Esophagus squamous epithelium (tissue), 5 donors: Measurements from ENCODE around the gene MAD2L1BP. TPM values are rescaled to one million over a fixed set of nuclear protein-coding genes. Genes with fewer than 3 reads are reported as not detected.

Experiments used
- DNase-seq: peaks from one replicate; lab custom pipeline; 2025; lab: John Stamatoyannopoulos, UW
- H3K27ac ChIP-seq, 4 donors: fragments of 200-600 bp; sonication (generic); one replicate each; pipeline ENCODE4 v1.5.1; 2016 to 2019; ENCODE audit warnings: mild to moderate bottlenecking in 1 of 4
- H3K27me3 ChIP-seq, 4 donors: fragments of 200-600 bp; sonication (generic); 1 replicate in 3 of 4; 2 replicates in 1 of 4; pipeline versions ENCODE4 v1.5.1 to v1.6.0; 2017 to 2021; ENCODE audit warnings: antibody characterized with exemption in 1 of 4
- H3K36me3 ChIP-seq, 3 donors: fragments of 200-600 bp; sonication (generic); one replicate each; pipeline ENCODE4 v1.5.1; 2016 to 2019
- H3K4me1 ChIP-seq, 3 donors: fragments of 200-600 bp; sonication (generic); one replicate each; pipeline ENCODE4 v1.5.1; 2017 to 2019
- H3K4me3 ChIP-seq, 4 donors: fragments of 200-600 bp; sonication (generic); 1 replicate in 3 of 4; 2 replicates in 1 of 4; pipeline ENCODE4 v1.5.1; 2016 to 2019; ENCODE audit warnings: mild to moderate bottlenecking in 2 of 4, moderate library complexity in 1 of 4
- H3K9me3 ChIP-seq, 3 donors: fragments of 200-600 bp; sonication (generic); one replicate each; pipeline ENCODE4 v1.5.1; 2016 to 2019
- CTCF ChIP-seq, 6 experiments: fragments of 450-650 bp in 4 of 6; fragments of 200-600 bp in 2 of 6; sonication (generic) in 2 of 6; IDR thresholded peaks; one replicate each; pipeline ENCODE4 v1.5.1; 2016 to 2019; ENCODE audit warnings: antibody characterized with exemption in 6 of 6, mild to moderate bottlenecking in 4 of 6, moderate library complexity in 4 of 6
- POLR2A ChIP-seq, 4 donors: fragments of 450-650 bp; IDR thresholded peaks; one replicate each; pipeline ENCODE4 v1.6.1; 2017; ENCODE audit warnings: antibody characterized with exemption in 4 of 4, mild to moderate bottlenecking in 4 of 4, moderate library complexity in 3 of 4
- WGBS, 2 donors: methylation state at CpG; one replicate each; pipeline ENCODE4 v1.1.5; 2018; 5-methylcytosine and 5-hydroxymethylcytosine counted together
- intact Hi-C: fragments of 100-400 bp; cut with DNase I; formaldehyde crosslinking; loops from one replicate; pipeline ENCODE4 v1.15.0; 2022
- total RNA-seq, 4 donors: library from RNA; depleted of rRNA; stranded (reverse); fragments of >200 nt; gene quantifications; one replicate each; pipeline ENCODE4 v1.1.0, GENCODE V29; 2016
- donor health status: DM: yes; HTN: yes; CAD: no.

MAD2L1BP gene
- total RNA-seq, 4 donors from 2014 or later: 14.4 to 31.9 (median 22.7) TPM

GRCh38 chr6:43678341-43678740, 42.7 kb downstream of the MAD2L1BP start:
- intact Hi-C loops: no loop called here
- no peak for DNase-seq
- no peak overlapping the region for H3K4me3 ChIP-seq
- no peak for TF ChIP-seq POLR2A (IDR thresholded peaks at IDR 0.05)
- no peak for TF ChIP-seq CTCF (IDR thresholded peaks at IDR 0.05)
- peaks cover 0 to 21% (median 0%) of the 10 kb centered on the region in 3 donors for H3K4me1 ChIP-seq
- peaks cover 28 to 100% (median 29%) of the 10 kb centered on the region in 3 donors for H3K36me3 ChIP-seq
- no peaks in the 10 kb centered on the region for H3K9me3 ChIP-seq
- H3K27me3 ChIP-seq: no peaks in the 10 kb centered on the region
- 91 to 92% methylated on average over 5 to 7 of the region's 7 CpGs for WGBS, 2 donors
- H3K27ac ChIP-seq: no peak overlapping the region

GRCh38 chr6:43679057-43679456, 43.4 kb downstream of the MAD2L1BP start:
- Histone ChIP-seq H3K27me3 (no peaks in the 10 kb centered on the region), H3K4me1 (peaks cover 0 to 21% (median 0%) of the 10 kb centered on the region in 3 donors), H3K27ac (no peak overlapping the region), H3K4me3 (no peak overlapping the region), H3K36me3 (peaks cover 21 to 100% (median 28%) of the 10 kb centered on the region in 3 donors), H3K9me3 (no peaks in the 10 kb centered on the region)
- no peak for DNase-seq
- TF ChIP-seq CTCF (IDR thresholded peaks at IDR 0.05): no peak
- 87 to 93% methylated on average over 6 of the region's 6 CpGs for WGBS, 2 donors
- intact Hi-C loops: no loop called here

- WGBS, 2 donors: 73 to 83% methylated on average over 8 of the region's 11 CpGs
Measured at GRCh38 chr6:43680308-43681200, 44.9 kb downstream of the MAD2L1BP start.

DNA sequence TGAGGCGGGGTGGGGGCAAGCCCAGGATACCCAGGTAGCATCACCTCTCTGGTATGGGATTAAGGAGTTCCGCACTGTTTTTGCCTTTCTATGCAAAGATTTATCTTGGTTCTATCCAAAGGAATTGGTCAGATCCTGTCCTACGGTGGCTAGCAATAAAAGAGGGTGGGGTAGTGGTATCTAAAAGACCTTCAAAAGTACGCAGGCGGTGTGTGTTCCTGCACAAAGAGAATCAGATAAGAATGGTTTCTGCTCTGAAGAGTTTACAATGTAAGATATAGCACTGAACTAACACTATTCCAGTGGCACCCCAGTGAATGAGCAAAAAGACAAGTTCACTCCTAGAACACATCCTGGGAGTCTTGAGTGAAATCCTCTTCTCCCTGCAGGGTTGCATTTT, 45.7 kb downstream of the MAD2L1BP start:
- Histone ChIP-seq H3K36me3 (peaks cover 14 to 89% (median 16%) of the 10 kb centered on the region in 3 donors), H3K27ac (no peak overlapping the region)
- WGBS, 2 donors: 85 to 94% methylated on average over 4 to 5 of the region's 5 CpGs

More at GRCh38 chr6:43680308-43681200, 44.9 kb downstream of the MAD2L1BP start:
- Histone ChIP-seq H3K4me3 (no peak overlapping the region), H3K27me3 (no peaks in the 10 kb centered on the region), H3K36me3 (peaks cover 14 to 97% (median 16%) of the 10 kb centered on the region in 3 donors), H3K9me3 (no peaks in the 10 kb centered on the region), H3K27ac (no peak overlapping the region), H3K4me1 (peaks cover 0 to 36% (median 0%) of the 10 kb centered on the region in 3 donors)
- no peak for TF ChIP-seq CTCF (IDR thresholded peaks at IDR 0.05)
- TF ChIP-seq POLR2A (IDR thresholded peaks at IDR 0.05): no peak
- intact Hi-C loops: no loop called here
- no peak for DNase-seq

More for the DNA sequence above, 45.7 kb downstream of the MAD2L1BP start:
- intact Hi-C loops: no loop called here
- Histone ChIP-seq H3K27me3 (no peaks in the 10 kb centered on the region), H3K4me3 (no peak overlapping the region), H3K9me3 (no peaks in the 10 kb centered on the region), H3K4me1 (peaks cover 2 to 44% (median 4%) of the 10 kb centered on the region in 3 donors)
- no peak for TF ChIP-seq POLR2A (IDR thresholded peaks at IDR 0.05)
- no peak for TF ChIP-seq CTCF (IDR thresholded peaks at IDR 0.05)
- no peak for DNase-seq
